ENCODE results near the gene KDM1B. TPM values are rescaled to one million over a fixed set of nuclear protein-coding genes. Genes with fewer than 3 reads are reported as not detected.
"Not testable (repeated sequence)": the region's sequence is repeated elsewhere in the genome, so short reads cannot be mapped to it uniquely, and the experiment has no call there.

KDM1B gene
- total RNA-seq, 1 donor from 2014 or later: 20.7 TPM

GRCh38 chr6:18207949-18208348, 52.7 kb downstream of the KDM1B start:
- no peak overlapping the region for H3K27ac Mint-ChIP-seq
- no peaks in the 10 kb centered on the region for H3K9me3 Mint-ChIP-seq
- H3K36me3 Mint-ChIP-seq: peaks cover 35% of the 10 kb centered on the region
- no peaks in the 10 kb centered on the region for H3K4me1 Mint-ChIP-seq (ENCODE audit: unreplicated experiment)
- TF ChIP-seq, protein P1, sequence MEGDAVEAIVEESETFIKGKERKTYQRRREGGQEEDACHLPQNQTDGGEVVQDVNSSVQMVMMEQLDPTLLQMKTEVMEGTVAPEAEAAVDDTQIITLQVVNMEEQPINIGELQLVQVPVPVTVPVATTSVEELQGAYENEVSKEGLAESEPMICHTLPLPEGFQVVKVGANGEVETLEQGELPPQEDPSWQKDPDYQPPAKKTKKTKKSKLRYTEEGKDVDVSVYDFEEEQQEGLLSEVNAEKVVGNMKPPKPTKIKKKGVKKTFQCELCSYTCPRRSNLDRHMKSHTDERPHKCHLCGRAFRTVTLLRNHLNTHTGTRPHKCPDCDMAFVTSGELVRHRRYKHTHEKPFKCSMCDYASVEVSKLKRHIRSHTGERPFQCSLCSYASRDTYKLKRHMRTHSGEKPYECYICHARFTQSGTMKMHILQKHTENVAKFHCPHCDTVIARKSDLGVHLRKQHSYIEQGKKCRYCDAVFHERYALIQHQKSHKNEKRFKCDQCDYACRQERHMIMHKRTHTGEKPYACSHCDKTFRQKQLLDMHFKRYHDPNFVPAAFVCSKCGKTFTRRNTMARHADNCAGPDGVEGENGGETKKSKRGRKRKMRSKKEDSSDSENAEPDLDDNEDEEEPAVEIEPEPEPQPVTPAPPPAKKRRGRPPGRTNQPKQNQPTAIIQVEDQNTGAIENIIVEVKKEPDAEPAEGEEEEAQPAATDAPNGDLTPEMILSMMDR (conservative IDR thresholded peaks at IDR 0.05): no peak
- H3K4me3 Mint-ChIP-seq: no peak overlapping the region
- no peaks in the 10 kb centered on the region for H3K27me3 Mint-ChIP-seq
- no peak for DNase-seq (ENCODE audit: extremely low spot score, unreplicated experiment)

- H3K9me3 Mint-ChIP-seq; H3K27me3 Mint-ChIP-seq; DNase-seq (ENCODE audit: extremely low spot score, unreplicated experiment); H3K4me1 Mint-ChIP-seq (ENCODE audit: unreplicated experiment); H3K27ac Mint-ChIP-seq; H3K4me3 Mint-ChIP-seq: not testable (repeated sequence)
- H3K36me3 Mint-ChIP-seq: peaks cover 36% of the 10 kb centered on the region
Observed at GRCh38 chr6:18208778-18209177, 53.6 kb downstream of the KDM1B start.

- no peak overlapping the region for H3K27ac Mint-ChIP-seq
- peaks cover 5% of the 10 kb centered on the region for H3K4me1 Mint-ChIP-seq (ENCODE audit: unreplicated experiment)
- TF ChIP-seq, protein P1 (conservative IDR thresholded peaks at IDR 0.05): no peak
- no peaks in the 10 kb centered on the region for H3K27me3 Mint-ChIP-seq
- H3K4me3 Mint-ChIP-seq: no peak overlapping the region
- peaks cover 40% of the 10 kb centered on the region for H3K36me3 Mint-ChIP-seq
- H3K9me3 Mint-ChIP-seq: no peaks in the 10 kb centered on the region
- DNase-seq (ENCODE audit: extremely low spot score, unreplicated experiment): no peak
Observed at GRCh38 chr6:18209539-18210197, 54.4 kb downstream of the KDM1B start.

- Mint-ChIP-seq H3K4me3 (no peak overlapping the region), H3K36me3 (peaks cover 42% of the 10 kb centered on the region), H3K27ac (no peak overlapping the region), H3K27me3 (no peaks in the 10 kb centered on the region), H3K9me3 (no peaks in the 10 kb centered on the region), H3K4me1 (ENCODE audit: unreplicated experiment) (peaks cover 5% of the 10 kb centered on the region)
- TF ChIP-seq, protein P1 (conservative IDR thresholded peaks at IDR 0.05): no peak
- no peak for DNase-seq (ENCODE audit: extremely low spot score, unreplicated experiment)
Observed at GRCh38 chr6:18210707-18211106, 55.5 kb downstream of the KDM1B start.

DNA sequence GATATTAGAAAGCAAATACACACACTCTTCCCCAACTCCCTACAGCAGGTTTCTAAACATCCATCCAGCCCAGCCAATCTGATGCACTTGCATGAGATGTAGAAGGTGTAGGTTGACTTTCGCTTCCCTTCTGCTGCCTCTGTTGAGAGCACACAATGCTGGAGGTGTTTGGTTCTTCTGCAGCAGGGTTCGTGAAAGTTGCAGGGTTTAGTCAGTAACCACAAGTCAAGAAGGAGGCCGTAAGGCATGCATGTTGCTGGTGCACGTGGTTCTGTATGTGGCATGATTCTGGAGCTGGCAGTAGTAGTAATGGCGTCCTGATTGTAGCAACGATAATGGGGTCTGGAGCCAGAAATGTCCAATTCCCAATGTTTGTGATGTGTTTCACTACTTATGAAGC, 56.1 kb downstream of the KDM1B start:
- Mint-ChIP-seq H3K9me3 (no peaks in the 10 kb centered on the region), H3K36me3 (peaks cover 45% of the 10 kb centered on the region), H3K4me1 (ENCODE audit: unreplicated experiment) (peaks cover 5% of the 10 kb centered on the region), H3K27ac (no peak overlapping the region), H3K27me3 (no peaks in the 10 kb centered on the region), H3K4me3 (no peak overlapping the region)
- no peak for DNase-seq (ENCODE audit: extremely low spot score, unreplicated experiment)
- TF ChIP-seq, protein P1 (conservative IDR thresholded peaks at IDR 0.05): no peak

DNA sequence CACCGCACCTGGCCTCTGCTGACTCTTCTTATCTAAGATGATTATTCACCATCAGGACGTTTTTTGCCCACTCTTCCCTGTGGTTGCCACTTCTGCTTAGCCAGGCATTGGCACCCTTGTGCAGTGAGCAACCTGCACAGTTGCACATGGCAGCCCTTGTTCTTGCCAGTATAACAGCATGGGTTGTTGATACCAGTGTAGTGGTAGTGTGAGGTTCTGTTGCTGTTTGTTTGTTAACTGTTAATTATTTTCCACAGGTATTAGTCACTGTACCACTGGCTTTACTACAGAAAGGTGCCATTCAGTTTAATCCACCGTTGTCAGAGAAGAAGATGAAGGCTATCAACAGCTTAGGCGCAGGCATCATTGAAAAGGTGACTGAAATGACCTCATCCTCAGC, 57.0 kb downstream of the KDM1B start:
- TF ChIP-seq, protein P1 (conservative IDR thresholded peaks at IDR 0.05): no peak
- Mint-ChIP-seq H3K27me3 (no peaks in the 10 kb centered on the region), H3K4me3 (no peak overlapping the region), H3K36me3 (peaks cover 47% of the 10 kb centered on the region), H3K4me1 (ENCODE audit: unreplicated experiment) (peaks cover 5% of the 10 kb centered on the region), H3K9me3 (no peaks in the 10 kb centered on the region), H3K27ac (no peak overlapping the region)
- DNase-seq (ENCODE audit: extremely low spot score, unreplicated experiment): no peak

Data from type B pancreatic cell (in vitro differentiated cells).